ENCODE data around the gene GLDC.

DNA sequence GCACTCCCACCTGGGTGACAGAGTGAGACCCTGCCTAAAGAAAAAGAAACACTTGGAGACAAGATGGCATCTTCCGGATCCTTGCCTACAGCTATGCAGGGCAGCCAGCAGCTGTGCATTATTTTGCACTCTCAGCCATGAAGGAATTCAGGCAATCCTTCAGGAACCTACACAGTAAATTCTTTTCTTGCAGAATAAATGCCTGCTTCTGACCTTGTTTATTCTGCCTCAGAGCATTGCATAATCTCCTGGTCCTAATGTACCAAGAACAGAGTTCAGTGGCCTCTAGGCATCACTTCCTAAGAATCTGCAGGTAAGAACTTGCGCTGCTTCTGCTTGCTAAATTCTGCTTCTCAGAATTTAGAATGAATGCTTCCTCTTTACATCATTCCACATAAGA lies 16.8 kb downstream of the GLDC start:
- TF ChIP-seq, protein P1, sequence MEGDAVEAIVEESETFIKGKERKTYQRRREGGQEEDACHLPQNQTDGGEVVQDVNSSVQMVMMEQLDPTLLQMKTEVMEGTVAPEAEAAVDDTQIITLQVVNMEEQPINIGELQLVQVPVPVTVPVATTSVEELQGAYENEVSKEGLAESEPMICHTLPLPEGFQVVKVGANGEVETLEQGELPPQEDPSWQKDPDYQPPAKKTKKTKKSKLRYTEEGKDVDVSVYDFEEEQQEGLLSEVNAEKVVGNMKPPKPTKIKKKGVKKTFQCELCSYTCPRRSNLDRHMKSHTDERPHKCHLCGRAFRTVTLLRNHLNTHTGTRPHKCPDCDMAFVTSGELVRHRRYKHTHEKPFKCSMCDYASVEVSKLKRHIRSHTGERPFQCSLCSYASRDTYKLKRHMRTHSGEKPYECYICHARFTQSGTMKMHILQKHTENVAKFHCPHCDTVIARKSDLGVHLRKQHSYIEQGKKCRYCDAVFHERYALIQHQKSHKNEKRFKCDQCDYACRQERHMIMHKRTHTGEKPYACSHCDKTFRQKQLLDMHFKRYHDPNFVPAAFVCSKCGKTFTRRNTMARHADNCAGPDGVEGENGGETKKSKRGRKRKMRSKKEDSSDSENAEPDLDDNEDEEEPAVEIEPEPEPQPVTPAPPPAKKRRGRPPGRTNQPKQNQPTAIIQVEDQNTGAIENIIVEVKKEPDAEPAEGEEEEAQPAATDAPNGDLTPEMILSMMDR (IDR thresholded peaks at IDR 0.05): no peak
- TF ChIP-seq POLR2AphosphoS5 (IDR thresholded peaks at IDR 0.05; ENCODE audit: low read depth, low read length) (no peak), TCF7L2 (IDR thresholded peaks at IDR 0.05; ENCODE audit: low read depth, low read length) (no peak), SIN3A (IDR thresholded peaks at IDR 0.05; ENCODE audit: borderline replicate concordance, insufficient read depth, low read depth, low read length) (no peak)

All from Panc1 (cell line).